T-helper 2 cell treated with Interferon-gamma antibody and Interleukin-4, amounts not matched to agents 5 μg/mL and 100 μg/mL, for 36 hours (primary cell): ENCODE measurements around the gene C6orf163.
"Not testable (repeated sequence)": the region's sequence is repeated elsewhere in the genome, so short reads cannot be mapped to it uniquely, and the experiment has no call there.

Experiments used
- DNase-seq: peaks from one replicate; pipeline ENCODE4 v3.0.0; 2021; ENCODE audit warnings: low spot score
- H3K27ac Mint-ChIP-seq: one replicate; pipeline ENCODE4 v1.8.0; 2021; ENCODE audit warnings: mild to moderate bottlenecking, mixed read lengths
- H3K27me3 Mint-ChIP-seq: one replicate; pipeline ENCODE4 v1.8.0; 2021; ENCODE audit warnings: low read depth, mixed read lengths
- H3K36me3 Mint-ChIP-seq: one replicate; pipeline ENCODE4 v1.8.0; 2021; ENCODE audit warnings: low read depth, mixed read lengths
- H3K4me1 Mint-ChIP-seq: one replicate; pipeline ENCODE4 v1.8.0; 2021; ENCODE audit warnings: low read depth, mixed read lengths
- H3K4me3 Mint-ChIP-seq: one replicate; pipeline ENCODE4 v1.8.0; 2022; ENCODE audit warnings: mild to moderate bottlenecking, moderate library complexity, mixed read lengths
- H3K9me3 Mint-ChIP-seq: one replicate; pipeline ENCODE4 v1.8.0; 2021; ENCODE audit warnings: mixed read lengths

C6orf163 gene

DNA sequence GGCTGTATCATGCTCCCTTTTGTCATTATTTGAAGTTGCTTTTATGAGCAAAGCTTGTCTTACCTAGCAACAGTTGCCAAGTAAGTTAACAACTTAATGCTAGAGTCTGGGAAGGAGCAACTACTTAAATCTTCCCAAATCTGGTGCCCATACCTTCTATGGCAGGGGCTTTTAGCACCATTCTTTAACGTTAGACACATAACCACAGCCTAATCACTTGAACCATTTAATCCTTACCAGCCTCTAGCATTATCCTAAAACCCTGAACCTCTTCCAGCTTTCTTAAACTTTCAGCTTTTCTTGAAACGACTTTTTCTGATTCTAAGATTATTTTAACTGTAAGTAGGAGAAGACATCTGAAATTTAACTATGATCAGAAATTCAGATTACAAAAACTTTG is at the start of gene C6orf163:
C6orf163 (plus strand) TSS at position 83 of the 400 bp plus-strand sequence; CDS start at position 370, 287 bp downstream.
- Mint-ChIP-seq H3K9me3 (no peaks in the 10 kb centered on the region), H3K36me3 (no peaks in the 10 kb centered on the region), H3K27me3 (no peaks in the 10 kb centered on the region), H3K4me3 (no peak within 1 kb of the TSS), H3K27ac (no peak within 1 kb of the TSS), H3K4me1 (no peaks in the 10 kb centered on the region)
- DNase-seq: no peak

DNA sequence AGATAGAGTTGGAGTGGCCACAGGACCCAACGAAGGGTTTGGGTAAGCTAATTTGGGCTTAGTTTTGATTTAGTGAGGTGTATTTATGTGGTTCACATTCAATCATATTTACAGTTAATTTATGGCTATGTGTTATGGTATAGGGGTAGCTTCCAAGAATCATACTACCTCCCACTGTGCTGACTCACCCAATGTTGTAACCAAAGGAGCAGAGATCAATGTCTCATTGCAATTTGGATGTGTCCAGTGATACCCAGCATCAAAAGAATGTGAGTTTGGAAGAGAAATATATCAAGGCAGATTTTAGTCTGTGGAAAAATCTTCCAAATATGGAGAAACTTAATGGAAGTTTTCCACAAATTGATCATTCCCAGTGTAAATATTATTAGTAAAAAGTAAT is 47.5 kb upstream of the C6orf163 start:
- Mint-ChIP-seq H3K27ac (no peak overlapping the region), H3K36me3 (no peaks in the 10 kb centered on the region), H3K4me1 (no peaks in the 10 kb centered on the region), H3K4me3 (no peak overlapping the region), H3K9me3 (no peaks in the 10 kb centered on the region), H3K27me3 (peaks cover 18% of the 10 kb centered on the region)
- DNase-seq: no peak

DNA sequence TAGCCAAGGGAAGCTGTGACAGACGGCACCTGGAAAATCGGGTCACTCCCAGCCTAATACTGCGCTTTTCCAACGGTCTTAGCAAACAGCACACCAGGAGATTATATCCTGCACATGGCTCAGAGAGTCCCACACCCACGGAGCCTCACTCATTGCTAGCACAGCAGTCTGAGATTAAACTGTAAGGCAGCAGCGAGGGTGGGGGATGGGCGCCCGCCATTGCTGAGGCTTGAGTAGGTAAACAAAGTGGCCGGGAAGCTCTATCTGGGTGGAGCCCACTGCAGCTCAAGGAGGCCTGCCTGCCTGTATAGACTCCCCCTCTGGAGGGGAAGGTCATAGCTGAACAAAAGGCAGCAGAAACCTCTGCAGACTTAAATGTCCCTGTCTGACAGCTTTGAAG is 43.3 kb upstream of the C6orf163 start:
- H3K4me3 Mint-ChIP-seq, DNase-seq, H3K9me3 Mint-ChIP-seq, H3K36me3 Mint-ChIP-seq, H3K27ac Mint-ChIP-seq, H3K4me1 Mint-ChIP-seq: not testable (repeated sequence)
- H3K27me3 Mint-ChIP-seq: peaks cover 18% of the 10 kb centered on the region

DNA sequence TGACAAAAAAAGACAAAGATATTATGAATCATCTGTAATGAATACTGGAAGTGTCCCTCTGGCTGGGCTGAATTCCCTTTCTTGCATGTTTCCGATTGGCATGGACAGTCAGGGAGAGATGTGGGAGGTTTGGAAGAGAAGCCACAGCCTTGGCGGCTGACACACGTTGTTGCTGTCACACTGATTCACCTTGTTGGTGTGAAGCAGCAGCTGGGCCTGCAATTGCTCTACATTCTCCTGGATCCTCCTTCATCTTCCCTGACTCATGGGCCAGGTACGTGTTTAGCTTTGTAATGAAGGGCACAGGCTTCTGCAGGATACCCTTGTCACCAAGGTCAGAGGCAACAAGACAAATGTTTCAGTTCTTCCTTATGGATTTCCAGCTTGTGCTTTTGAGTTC is 35.6 kb upstream of the C6orf163 start:
- H3K27me3 Mint-ChIP-seq: peaks cover 16% of the 10 kb centered on the region
- no peak overlapping the region for H3K4me3 Mint-ChIP-seq
- H3K27ac Mint-ChIP-seq: no peak overlapping the region
- DNase-seq: no peak
- H3K36me3 Mint-ChIP-seq: no peaks in the 10 kb centered on the region
- no peaks in the 10 kb centered on the region for H3K9me3 Mint-ChIP-seq
- H3K4me1 Mint-ChIP-seq: no peaks in the 10 kb centered on the region

DNA sequence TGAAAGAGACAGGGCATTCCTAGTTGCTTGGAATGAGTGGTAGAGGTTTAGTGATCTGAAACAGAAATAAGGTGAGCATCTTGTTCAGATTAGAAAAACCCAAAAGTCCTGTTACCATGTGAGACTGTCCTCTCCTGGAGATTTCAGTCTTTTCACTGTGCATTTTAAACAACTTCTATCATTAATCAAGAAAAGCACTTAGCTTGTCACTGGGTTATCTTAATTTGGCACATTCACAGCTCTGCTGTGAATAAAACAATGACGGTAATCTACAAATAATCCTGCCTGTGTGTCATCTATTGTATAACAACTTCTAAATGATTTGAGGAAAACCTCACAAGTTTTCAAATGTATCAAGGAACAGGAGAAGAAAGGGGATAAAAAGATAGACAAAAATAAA is 31.8 kb upstream of the C6orf163 start:
- Mint-ChIP-seq H3K27ac (no peak overlapping the region), H3K27me3 (peaks cover 24% of the 10 kb centered on the region), H3K4me1 (no peaks in the 10 kb centered on the region), H3K4me3 (no peak overlapping the region), H3K9me3 (no peaks in the 10 kb centered on the region), H3K36me3 (no peaks in the 10 kb centered on the region)
- no peak for DNase-seq

DNA sequence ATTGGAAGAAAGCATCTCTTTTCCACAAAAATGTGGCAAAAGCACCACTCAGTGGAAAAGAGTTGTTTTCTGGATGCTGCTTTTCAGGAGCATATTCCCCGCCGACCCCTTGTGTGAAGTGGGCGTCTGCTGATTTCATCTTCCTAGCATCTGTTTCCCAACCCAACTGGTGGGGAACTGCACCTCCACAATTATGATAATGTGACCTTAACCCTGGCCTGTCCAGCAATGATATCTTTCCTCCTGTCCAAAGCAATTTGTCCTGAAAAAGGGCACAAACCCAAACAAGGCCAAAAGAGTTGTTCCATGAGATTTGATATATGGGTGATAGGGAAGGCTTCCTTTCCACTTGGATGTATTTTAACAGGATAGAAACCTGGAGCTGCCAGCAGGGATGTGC is 29.5 kb upstream of the C6orf163 start:
- no peak overlapping the region for H3K4me3 Mint-ChIP-seq

DNA sequence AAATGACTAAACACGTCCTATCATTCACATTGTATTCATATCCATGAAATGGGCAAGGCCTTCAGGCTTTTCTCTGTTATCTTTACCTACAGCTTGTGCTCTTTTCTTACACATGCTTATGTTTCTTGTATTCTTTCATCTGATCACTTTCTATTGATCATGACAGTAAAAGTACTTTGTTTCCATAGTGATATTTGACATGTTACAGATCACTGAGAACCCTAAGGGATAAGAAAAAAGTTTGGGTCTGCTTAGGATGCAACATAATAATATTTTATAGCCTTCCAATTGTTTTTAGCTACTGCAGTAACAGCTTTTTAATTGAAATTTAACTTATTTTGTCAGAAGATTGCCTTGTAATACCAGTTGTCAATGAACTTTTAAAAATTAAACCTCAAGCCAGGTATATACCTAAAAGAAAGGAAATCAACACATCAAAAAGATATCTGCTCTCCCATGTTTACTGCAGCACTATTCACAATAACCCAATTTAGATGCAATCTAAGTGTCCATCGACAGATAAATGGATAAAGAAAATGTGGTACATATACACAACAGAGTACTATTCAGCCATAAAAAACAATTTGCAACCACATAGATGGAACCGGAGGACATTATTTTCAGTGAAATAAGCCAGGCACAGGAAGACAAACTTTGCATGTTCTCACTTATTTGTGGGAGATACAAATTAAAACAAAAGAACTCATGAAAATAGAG is 25.2 kb upstream of the C6orf163 start:
- peaks cover 7% of the 10 kb centered on the region for H3K27me3 Mint-ChIP-seq
- no peaks in the 10 kb centered on the region for H3K36me3 Mint-ChIP-seq
- no peaks in the 10 kb centered on the region for H3K9me3 Mint-ChIP-seq
- H3K27ac Mint-ChIP-seq: no peak overlapping the region
- no peak overlapping the region for H3K4me3 Mint-ChIP-seq
- no peak for DNase-seq
- H3K4me1 Mint-ChIP-seq: peaks cover 10% of the 10 kb centered on the region

More for the DNA sequence above, 29.5 kb upstream of the C6orf163 start:
- Mint-ChIP-seq H3K27me3 (peaks cover 19% of the 10 kb centered on the region), H3K36me3 (no peaks in the 10 kb centered on the region), H3K9me3 (no peaks in the 10 kb centered on the region), H3K4me1 (no peaks in the 10 kb centered on the region), H3K27ac (no peak overlapping the region)
- no peak for DNase-seq

DNA sequence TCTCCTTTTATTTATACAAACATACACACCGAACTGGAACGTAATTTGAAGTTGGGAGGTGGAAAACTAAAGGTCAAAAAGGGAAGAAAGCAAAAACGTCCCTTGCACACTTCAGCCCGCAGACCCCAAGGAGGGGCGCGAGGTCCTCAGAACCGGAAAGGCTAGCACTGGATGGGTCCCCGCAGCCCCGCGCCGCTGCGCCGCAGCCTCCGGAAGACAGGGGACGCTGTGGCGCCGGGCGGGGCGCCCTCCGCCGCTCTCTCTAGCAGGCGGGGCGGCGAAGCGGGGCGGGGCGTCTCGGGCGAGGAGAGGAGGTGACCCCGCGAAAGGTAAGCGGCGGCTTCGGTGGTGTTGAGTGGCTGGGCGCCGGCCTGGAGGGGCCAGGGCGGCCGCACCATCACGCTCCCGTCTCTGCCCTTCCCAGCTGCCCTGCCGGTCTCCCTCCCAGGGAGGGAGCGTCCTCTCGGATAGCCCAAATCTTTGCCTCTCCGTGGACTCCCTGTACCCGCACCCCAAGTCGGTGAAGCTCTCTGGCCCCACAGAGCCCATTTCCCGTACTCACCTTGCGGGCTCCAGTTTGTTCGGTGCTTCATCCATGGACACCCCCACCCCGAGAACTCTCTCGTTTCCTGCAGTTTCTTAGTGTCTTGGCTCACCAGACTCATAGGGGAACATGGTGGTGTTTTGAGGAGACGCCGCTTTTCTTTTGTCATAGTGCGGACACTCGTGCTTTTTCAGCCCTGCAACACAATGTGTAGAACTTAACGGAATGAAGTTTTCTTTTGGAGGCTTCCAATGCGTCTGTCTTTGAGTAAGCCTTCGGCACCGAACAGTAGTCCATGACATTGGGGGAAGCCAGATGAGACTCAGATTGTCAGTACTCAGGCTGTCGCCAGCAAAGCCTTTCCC is 22.1 kb upstream of the C6orf163 start, which contains the start of gene SMIM8:
SMIM8 (plus strand) TSS at position 285 of the 909 bp plus-strand sequence. CDS start 14,444 bp downstream, outside the sequence.
- peaks cover 10% of the 10 kb centered on the region for H3K4me1 Mint-ChIP-seq
- peak; percentile 87 for DNase-seq
- H3K27me3 Mint-ChIP-seq: no peaks in the 10 kb centered on the region
- no peaks in the 10 kb centered on the region for H3K36me3 Mint-ChIP-seq
- peak within 1 kb of the TSS; percentile 87 for H3K27ac Mint-ChIP-seq
- peak within 1 kb of the TSS; percentile 95 for H3K4me3 Mint-ChIP-seq
- H3K9me3 Mint-ChIP-seq: peaks cover 3% of the 10 kb centered on the region

DNA sequence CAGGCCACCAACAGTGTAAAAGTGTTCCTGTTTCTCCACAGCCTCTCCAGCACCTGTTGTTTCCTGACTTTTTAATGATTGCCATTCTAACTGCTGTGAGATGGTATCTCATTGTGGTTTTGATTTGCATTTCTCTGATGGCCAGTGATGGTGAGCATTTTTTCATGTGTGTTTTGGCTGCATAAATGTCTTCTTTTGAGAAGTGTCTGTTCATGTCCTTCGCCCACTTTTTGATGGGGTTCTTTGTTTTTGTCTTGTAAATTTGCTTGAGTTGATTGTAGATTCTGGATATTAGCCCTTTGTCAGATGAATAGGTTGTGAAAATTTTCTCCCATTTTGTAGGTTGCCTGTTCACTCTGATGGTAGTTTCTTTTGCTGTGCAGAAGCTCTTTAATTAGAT is 20.7 kb upstream of the C6orf163 start:
- not testable (repeated sequence) for H3K9me3 Mint-ChIP-seq, H3K27me3 Mint-ChIP-seq, H3K36me3 Mint-ChIP-seq, H3K27ac Mint-ChIP-seq, DNase-seq
- Mint-ChIP-seq H3K4me3 (peak overlapping the region; percentile 32), H3K4me1 (peaks cover 10% of the 10 kb centered on the region)

DNA sequence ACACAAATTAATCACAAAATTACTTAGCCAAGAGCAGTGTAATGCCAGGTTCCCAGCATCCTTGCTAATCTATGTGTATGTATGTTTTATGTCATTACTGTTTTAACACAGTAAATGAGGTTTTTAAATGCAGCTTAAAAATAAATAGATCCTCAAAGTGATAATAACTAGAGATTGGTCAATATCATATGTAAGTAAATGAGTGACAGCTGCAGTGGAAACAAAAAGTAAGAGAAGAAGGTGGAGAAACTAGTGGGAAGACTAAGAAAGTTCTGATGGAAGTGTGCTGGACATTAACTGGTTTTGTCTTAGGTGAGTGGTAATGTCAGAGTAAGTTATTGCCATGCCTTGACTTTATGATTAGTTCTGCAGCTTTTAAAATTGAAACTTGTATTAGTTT is 13.7 kb upstream of the C6orf163 start:
- peaks cover 16% of the 10 kb centered on the region for H3K4me1 Mint-ChIP-seq
- H3K27me3 Mint-ChIP-seq: no peaks in the 10 kb centered on the region
- H3K36me3 Mint-ChIP-seq: peaks cover 9% of the 10 kb centered on the region
- peaks cover 3% of the 10 kb centered on the region for H3K9me3 Mint-ChIP-seq
- no peak overlapping the region for H3K27ac Mint-ChIP-seq
- no peak for DNase-seq
- H3K4me3 Mint-ChIP-seq: no peak overlapping the region

DNA sequence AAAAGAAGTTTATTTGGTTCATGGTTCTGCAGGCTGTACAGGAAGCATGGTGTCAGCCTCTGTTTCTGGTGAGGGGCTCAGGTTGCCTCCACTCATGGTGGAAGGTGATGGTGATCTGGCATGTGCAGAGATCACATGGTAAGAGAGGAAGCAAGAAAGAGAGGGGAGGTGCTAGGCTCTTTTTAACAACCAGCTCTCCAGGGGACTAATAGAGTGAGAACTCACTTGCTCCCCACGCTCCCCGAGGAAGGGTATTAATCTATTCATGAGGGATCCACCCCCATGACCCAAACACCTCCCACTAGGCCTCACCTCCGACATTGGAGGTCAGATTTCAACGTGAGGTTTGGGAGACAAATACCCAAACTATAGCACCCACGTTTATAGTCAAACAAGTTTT is 11.6 kb upstream of the C6orf163 start:
- no peak for DNase-seq
- H3K27me3 Mint-ChIP-seq: no peaks in the 10 kb centered on the region

DNA sequence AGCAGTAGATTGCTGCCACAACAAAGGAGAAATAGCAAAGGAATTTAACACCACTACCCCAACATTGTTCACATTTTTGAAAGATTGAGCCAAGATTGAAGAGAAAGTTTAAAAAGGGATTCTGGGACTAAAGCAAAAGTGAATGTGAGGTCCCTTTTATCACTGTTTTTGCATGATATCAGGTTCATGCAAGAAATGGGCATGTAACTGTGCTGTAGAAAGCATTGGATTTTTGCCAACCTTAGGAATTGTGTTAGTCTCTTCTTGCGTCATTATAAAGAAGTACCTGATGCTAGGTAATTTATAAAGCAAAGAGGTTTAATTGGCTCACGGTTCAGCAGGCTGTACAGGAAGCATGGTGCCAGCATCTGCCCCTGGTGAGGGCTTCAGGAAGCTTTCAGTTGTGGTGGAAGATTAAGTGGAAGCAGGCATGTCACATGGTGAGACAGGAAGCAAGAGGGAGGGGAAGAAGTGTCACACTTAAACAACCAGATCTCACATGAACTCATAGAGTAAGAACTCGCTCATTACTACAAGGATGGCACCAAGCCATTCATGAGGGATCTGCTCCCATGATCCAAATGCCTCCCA is 10.9 kb upstream of the C6orf163 start:
- Mint-ChIP-seq H3K9me3 (no peaks in the 10 kb centered on the region), H3K4me1 (peaks cover 16% of the 10 kb centered on the region), H3K4me3 (no peak overlapping the region), H3K27me3 (no peaks in the 10 kb centered on the region), H3K36me3 (peaks cover 9% of the 10 kb centered on the region), H3K27ac (no peak overlapping the region)
- DNase-seq: no peak

More for the DNA sequence above, 11.6 kb upstream of the C6orf163 start:
- Mint-ChIP-seq H3K36me3 (peaks cover 9% of the 10 kb centered on the region), H3K4me1 (peaks cover 16% of the 10 kb centered on the region), H3K9me3 (no peaks in the 10 kb centered on the region), H3K4me3 (no peak overlapping the region), H3K27ac (no peak overlapping the region)

DNA sequence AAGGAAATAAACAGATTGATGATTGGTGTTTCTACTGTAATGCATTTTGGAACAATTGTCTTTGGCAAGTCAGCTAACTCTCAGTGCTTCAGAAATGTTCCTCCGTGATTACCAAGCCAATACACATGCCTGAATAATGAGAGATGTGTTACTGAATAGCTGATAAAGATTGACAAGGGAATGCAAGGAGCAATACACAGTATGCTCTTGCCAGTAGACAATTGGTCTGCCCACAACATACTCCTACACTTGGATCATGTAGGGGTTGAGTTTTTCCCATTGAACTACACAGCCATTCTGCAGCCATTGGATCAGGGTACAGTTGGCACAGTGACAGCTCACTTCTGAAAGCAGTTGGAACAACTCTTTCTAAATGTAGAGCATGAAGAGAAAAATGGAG is 9.9 kb upstream of the C6orf163 start:
- Mint-ChIP-seq H3K4me3 (no peak overlapping the region), H3K27me3 (no peaks in the 10 kb centered on the region), H3K27ac (no peak overlapping the region), H3K36me3 (peaks cover 9% of the 10 kb centered on the region), H3K9me3 (no peaks in the 10 kb centered on the region), H3K4me1 (peaks cover 14% of the 10 kb centered on the region)
- no peak for DNase-seq

DNA sequence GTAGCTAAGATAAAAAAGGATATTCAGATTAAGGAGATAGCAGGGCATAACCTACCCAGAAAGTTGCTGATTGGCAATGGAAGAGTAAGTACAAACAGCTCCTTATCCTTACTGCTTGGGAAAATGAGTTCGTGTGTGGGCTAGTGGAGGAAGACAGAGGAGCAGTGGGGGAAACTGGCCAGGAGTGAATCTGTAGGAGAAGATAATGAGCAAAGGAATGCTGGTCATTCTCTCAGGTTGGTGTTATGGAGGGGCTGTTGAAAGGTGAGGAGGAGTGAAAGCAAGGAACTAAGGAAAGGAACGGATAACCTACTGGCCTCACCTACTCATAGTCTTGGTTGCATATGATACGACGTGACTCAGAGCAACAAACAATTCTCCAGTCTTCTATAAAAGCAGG is 8.2 kb upstream of the C6orf163 start:
- peaks cover 9% of the 10 kb centered on the region for H3K36me3 Mint-ChIP-seq
- no peak for DNase-seq
- H3K4me3 Mint-ChIP-seq: no peak overlapping the region
- no peaks in the 10 kb centered on the region for H3K27me3 Mint-ChIP-seq
- H3K27ac Mint-ChIP-seq: no peak overlapping the region
- no peaks in the 10 kb centered on the region for H3K9me3 Mint-ChIP-seq
- peaks cover 14% of the 10 kb centered on the region for H3K4me1 Mint-ChIP-seq
